MG63 (cell line): ENCODE data around the gene KITLG. TPM values are rescaled to one million over a fixed set of nuclear protein-coding genes. Genes with fewer than 3 reads are reported as not detected.
"Not testable (repeated sequence)": the region's sequence is repeated elsewhere in the genome, so short reads cannot be mapped to it uniquely, and the experiment has no call there.

Experiments
- DNase-seq: peaks from one replicate; pipeline ENCODE4 v3.0.0-alpha.2; 2020
- H3K27me3 ChIP-seq: fragments of 250-450 bp; sonication (Bioruptor Pico); 2 replicates; pipeline ENCODE4 v1.5.1; 2020; ENCODE audit warnings: mild to moderate bottlenecking, moderate library complexity
- H3K36me3 ChIP-seq: fragments of 250-450 bp; sonication (Bioruptor Pico); 2 replicates; pipeline ENCODE4 v1.5.1; 2020; ENCODE audit warnings: mild to moderate bottlenecking, moderate library complexity
- H3K4me3 ChIP-seq: fragments of 250-450 bp; sonication (Bioruptor Pico); 2 replicates; pipeline ENCODE4 v1.5.1; 2020; ENCODE audit warnings: mild to moderate bottlenecking, moderate library complexity
- H3K9me3 ChIP-seq: fragments of 250-450 bp; sonication (Bioruptor Pico); 2 replicates; pipeline ENCODE4 v1.5.1; 2020; ENCODE audit warnings: mild to moderate bottlenecking, moderate library complexity
- total RNA-seq: library from RNA; depleted of rRNA; stranded (reverse); fragments of >200 nt; shearing (Covaris generic); gene quantifications from 2 replicates; pipeline ENCODE4 v1.2.3, GENCODE V29; 2014; ENCODE audit warnings: low replicate concordance

The KITLG gene
- total RNA-seq, 1 experiment from 2014 or later = 16.7 TPM

DNA sequence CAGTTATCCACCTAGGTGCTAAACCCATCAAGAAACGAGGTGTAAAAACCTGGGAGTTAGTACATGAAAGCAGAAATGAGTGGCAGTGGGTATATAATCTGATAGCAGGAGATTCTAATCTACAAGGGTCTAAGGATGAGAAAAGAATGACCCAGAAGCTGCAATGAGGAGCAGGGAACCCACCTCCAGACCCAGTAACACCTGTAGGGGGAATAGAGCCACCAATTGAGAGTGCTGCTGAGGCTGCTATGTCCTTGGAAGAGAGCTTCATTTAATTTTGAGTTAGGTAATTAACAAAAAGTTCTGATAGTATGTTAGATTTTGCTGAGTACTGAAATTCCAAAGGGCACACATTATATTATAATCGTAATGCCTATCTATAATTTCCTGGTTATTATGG is 89.8 kb downstream of the KITLG start:
- H3K27me3 ChIP-seq = no peaks in the 10 kb centered on the region
- H3K9me3 ChIP-seq = no peaks in the 10 kb centered on the region
- H3K4me3 ChIP-seq = no peak overlapping the region
- DNase-seq = no peak
- H3K36me3 ChIP-seq = peaks cover 8% of the 10 kb centered on the region; the same call in 1 of the 2 replicates

DNA sequence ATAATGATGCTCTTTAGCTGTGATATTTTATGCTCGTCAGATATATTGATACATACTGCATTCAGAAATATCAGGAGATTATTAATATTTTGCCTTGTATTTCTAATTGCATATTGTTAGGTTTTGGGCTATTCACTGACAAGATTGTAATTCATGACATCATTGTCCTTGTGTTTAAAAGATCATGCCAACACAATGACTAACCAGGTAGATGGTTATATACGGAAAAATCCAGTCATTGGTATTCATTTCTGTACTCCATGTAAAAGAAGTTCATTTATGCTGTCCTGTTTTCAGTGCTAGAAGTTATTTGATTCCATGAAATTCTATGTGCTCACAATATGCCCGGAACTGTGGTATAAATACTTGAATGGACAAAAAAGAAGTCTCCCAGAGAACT is 107.5 kb downstream of the KITLG start:
- Histone ChIP-seq H3K27me3 (no peaks in the 10 kb centered on the region), H3K9me3 (peaks cover 10% of the 10 kb centered on the region), H3K36me3 (no peaks in the 10 kb centered on the region; the same call in none of the 2 replicates), H3K4me3 (no peak overlapping the region)
- no peak for DNase-seq

GRCh38 chr12:88472248-88472647 is 108.0 kb downstream of the KITLG start:
- peak; percentile 9 for DNase-seq
- H3K27me3 ChIP-seq = no peaks in the 10 kb centered on the region

GRCh38 chr12:88471331-88472045 is 108.8 kb downstream of the KITLG start:
- peak; percentile 88 for DNase-seq
- no peak overlapping the region for H3K4me3 ChIP-seq
- no peaks in the 10 kb centered on the region for H3K27me3 ChIP-seq
- H3K9me3 ChIP-seq = peaks cover 3% of the 10 kb centered on the region; the same call in 1 of the 2 replicates
- no peaks in the 10 kb centered on the region; the same call in 1 of the 2 replicates for H3K36me3 ChIP-seq

More at GRCh38 chr12:88472248-88472647, 108.0 kb downstream of the KITLG start:
- Histone ChIP-seq H3K9me3 (peaks cover 6% of the 10 kb centered on the region; the same call in 1 of the 2 replicates), H3K36me3 (no peaks in the 10 kb centered on the region; the same call in 1 of the 2 replicates), H3K4me3 (no peak overlapping the region)

- no peak overlapping the region for H3K4me3 ChIP-seq
- H3K9me3 ChIP-seq = peaks cover 10% of the 10 kb centered on the region
- no peak for DNase-seq
- H3K36me3 ChIP-seq = no peaks in the 10 kb centered on the region; the same call in 1 of the 2 replicates
- no peaks in the 10 kb centered on the region for H3K27me3 ChIP-seq
Observed at GRCh38 chr12:88469154-88469553, 111.1 kb downstream of the KITLG start.

GRCh38 chr12:88468581-88468980 is 111.7 kb downstream of the KITLG start:
- no peaks in the 10 kb centered on the region for H3K27me3 ChIP-seq
- peaks cover 10% of the 10 kb centered on the region for H3K9me3 ChIP-seq
- no peak overlapping the region for H3K4me3 ChIP-seq
- no peak for DNase-seq
- no peaks in the 10 kb centered on the region; the same call in 1 of the 2 replicates for H3K36me3 ChIP-seq

GRCh38 chr12:88466708-88467107 is 113.6 kb downstream of the KITLG start:
- not testable (repeated sequence) for H3K36me3 ChIP-seq, DNase-seq, H3K27me3 ChIP-seq, H3K9me3 ChIP-seq, H3K4me3 ChIP-seq

GRCh38 chr12:88458327-88458726 is 121.9 kb downstream of the KITLG start:
- DNase-seq = no peak
- Histone ChIP-seq H3K9me3 (peaks cover 2% of the 10 kb centered on the region; the same call in 1 of the 2 replicates), H3K4me3 (no peak overlapping the region), H3K27me3 (no peaks in the 10 kb centered on the region), H3K36me3 (no peaks in the 10 kb centered on the region)

- H3K27me3 ChIP-seq = no peaks in the 10 kb centered on the region
- DNase-seq = no peak
- no peaks in the 10 kb centered on the region for H3K36me3 ChIP-seq
- H3K4me3 ChIP-seq = no peak overlapping the region
- H3K9me3 ChIP-seq = no peaks in the 10 kb centered on the region
Observed at GRCh38 chr12:88453323-88453722, 126.9 kb downstream of the KITLG start.

- H3K4me3 ChIP-seq = no peak overlapping the region
- H3K27me3 ChIP-seq = no peaks in the 10 kb centered on the region
- DNase-seq = no peak
- no peaks in the 10 kb centered on the region for H3K36me3 ChIP-seq
- H3K9me3 ChIP-seq = no peaks in the 10 kb centered on the region
Observed at GRCh38 chr12:88451205-88451604, 129.1 kb downstream of the KITLG start.

DNA sequence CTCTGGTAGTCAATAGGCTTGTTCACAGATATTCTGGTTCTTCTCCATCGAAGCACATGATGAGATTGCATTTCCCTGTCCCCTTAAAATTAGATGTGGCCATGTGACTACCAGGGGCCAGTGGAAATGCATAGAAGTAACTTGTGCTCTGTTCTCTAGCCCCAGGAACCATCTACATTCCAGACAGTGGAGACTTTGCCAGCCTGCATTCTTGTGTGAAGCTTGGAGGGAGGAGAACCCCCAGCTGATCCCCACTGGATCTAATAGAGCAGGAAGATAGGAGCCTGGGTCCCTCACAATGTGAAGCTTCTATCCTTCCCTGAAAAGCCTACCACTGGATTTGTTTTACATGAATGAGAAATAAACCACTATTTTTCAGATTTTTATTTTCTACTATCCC is 130.1 kb downstream of the KITLG start:
- Histone ChIP-seq H3K27me3 (no peaks in the 10 kb centered on the region), H3K4me3 (no peak overlapping the region), H3K36me3 (no peaks in the 10 kb centered on the region), H3K9me3 (no peaks in the 10 kb centered on the region)
- peak; percentile 2 for DNase-seq

DNA sequence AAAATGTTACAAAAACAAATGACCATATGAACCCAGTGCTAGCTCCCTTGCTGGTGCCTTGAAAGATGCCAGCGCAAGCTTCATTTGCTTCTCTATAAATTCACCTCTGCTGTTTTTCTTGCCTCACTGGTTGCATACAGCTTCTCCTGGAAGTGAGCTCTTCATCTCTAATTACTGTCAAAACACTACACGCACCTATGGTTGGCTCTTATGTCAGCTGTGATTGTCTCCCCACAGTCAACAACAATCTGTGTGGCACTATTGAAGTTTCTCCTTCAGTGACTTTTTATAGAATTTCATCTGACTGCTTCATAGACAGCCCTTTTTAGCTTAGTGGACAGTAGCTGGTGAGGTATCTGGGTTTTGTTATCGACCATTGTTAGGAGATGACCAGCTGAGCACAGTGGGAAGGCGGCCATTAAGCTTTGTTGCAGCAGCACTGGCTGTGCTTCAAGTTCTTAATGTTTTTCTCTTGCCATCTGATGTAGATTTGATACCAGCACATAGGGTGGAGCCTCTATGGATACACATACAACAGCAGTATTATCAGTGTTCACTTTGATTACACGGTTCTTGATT is 131.8 kb downstream of the KITLG start:
- Histone ChIP-seq H3K27me3 (no peaks in the 10 kb centered on the region), H3K4me3 (no peak overlapping the region), H3K9me3 (no peaks in the 10 kb centered on the region), H3K36me3 (no peaks in the 10 kb centered on the region)
- DNase-seq = no peak

DNA sequence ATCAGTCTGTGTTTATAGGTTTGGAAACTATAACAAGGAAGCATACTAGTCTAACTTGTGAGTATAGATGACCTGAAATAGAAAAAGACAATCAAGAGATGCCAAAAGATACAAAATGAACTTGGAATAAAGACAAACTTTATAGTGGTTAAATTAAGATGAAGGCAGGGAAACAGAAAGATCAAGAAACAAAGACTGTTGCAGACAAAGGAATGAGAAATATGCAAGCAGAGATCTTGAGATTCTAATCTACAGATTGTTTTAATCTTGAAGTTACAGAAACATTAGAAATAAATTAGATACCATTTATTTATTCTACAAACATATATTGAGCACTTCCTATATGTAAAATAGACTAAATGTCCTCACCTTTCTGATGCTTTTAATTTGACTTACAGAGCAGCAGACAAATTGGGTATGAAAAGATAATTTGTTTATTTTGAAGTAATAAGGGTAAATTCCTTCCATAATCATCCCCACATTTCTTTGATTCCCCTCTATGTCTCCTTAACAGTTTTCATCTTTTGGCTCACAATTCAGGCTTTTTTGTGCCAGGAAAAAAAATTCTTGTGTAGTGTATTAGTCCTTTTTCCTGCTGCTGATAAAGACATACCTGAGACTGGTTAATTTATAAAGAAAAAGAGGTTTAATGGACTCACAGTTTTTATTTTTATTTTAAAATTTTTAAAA is 134.4 kb downstream of the KITLG start:
- no peaks in the 10 kb centered on the region for H3K27me3 ChIP-seq
- H3K9me3 ChIP-seq = peaks cover 1% of the 10 kb centered on the region
- no peak for DNase-seq

GRCh38 chr12:88444481-88444880 is 135.8 kb downstream of the KITLG start:
- no peak for DNase-seq
- H3K27me3 ChIP-seq = no peaks in the 10 kb centered on the region
- peaks cover 4% of the 10 kb centered on the region for H3K9me3 ChIP-seq
- H3K4me3 ChIP-seq = no peak overlapping the region
- no peaks in the 10 kb centered on the region for H3K36me3 ChIP-seq

More for the DNA sequence above, 134.4 kb downstream of the KITLG start:
- Histone ChIP-seq H3K36me3 (no peaks in the 10 kb centered on the region), H3K4me3 (no peak overlapping the region)
